SHP77 treated with DMSO at 0.1 percent for 48 hours (cell line): ENCODE measurements around the gene NEBL.

Source experiments
- DNase-seq: peaks from one replicate; lab custom pipeline; 2025; lab: John Stamatoyannopoulos, UW

Gene NEBL

DNA sequence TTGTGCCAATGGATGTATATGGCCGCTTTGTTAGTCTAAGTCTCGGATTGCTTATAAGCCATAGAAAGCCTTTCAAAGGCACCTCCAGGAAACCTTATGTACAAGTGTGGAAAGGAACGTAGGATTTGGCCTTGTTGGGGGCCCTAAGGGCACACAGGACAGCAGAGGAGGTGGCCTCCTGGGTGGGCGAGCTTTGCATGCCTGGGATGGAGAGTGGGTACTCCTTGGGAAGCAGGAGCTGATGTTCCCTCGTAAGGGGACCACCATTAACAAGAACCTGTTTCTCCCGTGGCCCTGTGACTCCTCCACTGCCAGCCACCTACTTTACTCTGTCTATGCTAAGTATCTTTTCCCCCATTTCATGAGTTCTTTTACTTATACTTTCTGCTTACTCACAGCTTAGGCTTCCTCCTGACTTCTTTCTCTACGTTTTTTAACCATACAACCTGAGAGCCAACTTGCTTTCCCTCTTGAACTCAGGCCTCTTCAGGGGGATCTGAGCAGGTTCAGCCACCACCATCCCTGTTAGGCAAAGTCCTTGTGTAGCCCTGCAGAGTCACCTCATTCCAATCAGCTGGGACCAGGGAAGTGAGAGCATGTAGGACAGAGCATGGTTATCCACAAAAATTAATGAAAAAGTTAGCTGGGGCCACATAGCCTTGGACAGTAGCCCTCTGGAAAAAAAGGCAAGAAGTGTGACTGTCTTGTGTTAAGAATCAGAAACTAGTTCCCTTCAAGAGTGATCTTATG lies 118.9 kb downstream of the NEBL start:
- DNase-seq = no peak

DNA sequence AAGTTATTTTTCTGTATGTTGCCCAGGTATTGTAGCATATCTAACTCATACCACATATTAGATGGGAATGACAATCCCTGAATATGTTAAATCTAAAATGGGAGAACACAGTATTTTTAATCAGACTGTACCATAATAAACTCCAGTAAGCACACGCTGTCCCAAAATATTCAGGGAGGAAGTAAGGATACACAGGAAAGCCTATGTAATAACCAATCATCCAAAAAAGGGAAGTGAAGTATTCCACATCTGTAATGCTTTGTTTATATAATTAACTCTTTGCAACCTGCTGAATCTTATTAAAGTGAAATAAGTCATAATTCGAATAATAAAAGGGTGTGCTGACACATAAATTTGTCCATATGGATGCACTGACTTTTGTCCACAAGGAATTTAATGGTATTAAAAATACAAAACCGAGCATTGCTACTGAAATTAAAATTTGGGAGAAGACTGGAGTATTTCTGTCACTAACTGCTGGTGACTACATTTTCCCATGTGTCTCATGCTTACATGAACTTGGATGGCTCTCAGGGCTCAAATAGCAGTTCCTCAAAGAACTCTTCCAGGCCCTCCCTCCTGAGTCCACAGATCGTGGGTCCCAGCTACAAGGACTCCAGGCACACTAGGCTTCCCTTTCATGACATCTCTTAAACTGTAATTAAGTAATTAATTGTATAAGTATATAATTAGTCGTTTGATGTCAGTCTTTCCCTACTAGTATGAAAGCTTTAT lies 120.6 kb downstream of the NEBL start:
- DNase-seq = no peak

DNA sequence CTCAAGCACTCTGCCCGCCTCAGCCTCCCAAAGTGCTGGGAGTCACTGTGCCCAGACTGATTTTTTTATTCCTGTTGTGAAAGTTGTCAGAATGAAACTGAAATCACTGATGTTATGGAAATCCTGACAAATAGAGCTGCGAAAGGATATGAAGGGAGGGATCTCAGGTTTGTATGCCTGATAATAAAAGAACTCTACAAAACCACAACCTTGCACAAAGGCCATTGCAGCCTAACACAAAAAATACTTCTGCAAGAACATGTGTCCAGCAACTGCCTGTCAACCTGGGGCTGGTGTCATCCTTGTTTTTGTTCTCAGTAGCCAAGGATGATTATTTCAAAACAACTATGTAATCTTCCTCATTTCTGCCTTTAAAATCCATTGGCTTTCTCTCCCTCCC lies 126.1 kb downstream of the NEBL start:
- no peak for DNase-seq

DNA sequence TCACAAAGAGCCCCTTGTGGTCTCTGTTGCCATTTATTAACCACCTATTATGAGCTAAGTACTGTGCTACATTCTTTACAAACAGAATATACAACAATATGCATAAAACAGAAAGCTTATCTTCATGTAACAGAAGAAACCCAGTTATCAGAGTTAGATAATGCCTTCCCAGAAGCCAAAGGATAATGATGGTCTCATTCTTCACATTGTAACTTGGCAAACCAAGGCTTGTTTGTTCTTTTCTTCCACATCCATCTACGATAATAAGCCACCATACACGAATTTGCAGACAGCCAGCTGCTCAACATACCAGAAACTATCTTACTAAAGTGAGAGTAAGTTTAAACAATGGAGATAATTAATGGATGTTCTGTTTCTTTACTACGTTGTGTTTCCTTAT lies 127.6 kb downstream of the NEBL start:
- DNase-seq = no peak

DNA sequence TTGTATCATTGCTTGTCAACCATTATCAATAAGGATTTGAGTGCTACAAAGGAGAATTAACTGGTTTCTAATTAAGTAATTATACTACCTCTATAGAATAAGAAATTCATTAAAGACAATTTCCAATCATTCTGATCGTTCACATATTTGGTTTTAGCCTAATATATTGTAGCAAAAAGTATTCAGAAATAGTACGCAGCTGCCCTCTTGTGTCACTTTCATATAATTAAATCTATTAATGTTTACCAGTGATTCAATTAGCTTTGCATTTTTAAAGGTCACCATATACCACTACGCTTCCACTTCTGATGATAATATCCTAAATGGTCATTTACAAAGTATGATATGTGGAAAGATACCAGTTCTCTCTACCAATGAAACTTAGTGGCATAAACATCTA lies 128.3 kb downstream of the NEBL start:
- no peak for DNase-seq

DNA sequence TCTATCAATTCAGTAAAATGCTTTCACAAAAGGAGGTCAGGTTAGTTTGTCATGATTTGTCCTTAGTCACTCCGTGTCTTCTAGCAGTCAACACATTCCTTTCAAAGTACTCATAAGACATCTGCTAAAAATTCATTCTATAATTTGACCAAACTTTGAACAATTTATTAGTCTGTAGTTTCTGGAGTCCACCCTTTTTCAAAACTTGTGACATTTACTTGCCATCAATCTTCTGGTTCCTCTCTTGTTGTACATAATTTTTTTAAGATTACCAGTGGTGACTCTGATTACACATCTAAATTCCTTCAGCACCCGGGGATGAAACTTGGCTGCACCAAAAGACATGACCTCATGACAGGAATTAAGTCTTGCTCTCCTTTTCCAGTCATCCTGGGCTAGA lies 130.1 kb downstream of the NEBL start:
- no peak for DNase-seq

DNA sequence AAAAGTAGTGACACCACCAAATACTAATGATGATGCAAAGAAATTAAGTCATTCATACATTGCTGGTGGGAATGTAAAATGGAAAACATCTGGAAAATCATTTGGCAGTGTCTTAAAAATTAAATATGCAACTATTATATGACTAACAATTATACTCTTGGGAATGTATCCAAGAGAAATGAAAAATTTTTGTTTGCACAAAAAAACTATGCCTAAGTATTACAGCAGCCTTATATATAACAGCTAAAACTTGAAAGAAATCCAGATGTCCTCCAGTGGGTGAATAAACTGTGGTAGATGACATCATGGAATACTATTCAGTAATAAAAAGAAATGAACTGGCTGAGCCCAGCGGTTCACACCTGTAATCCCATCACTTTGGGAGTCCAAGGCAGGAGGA lies 132.0 kb downstream of the NEBL start:
- DNase-seq = no peak

DNA sequence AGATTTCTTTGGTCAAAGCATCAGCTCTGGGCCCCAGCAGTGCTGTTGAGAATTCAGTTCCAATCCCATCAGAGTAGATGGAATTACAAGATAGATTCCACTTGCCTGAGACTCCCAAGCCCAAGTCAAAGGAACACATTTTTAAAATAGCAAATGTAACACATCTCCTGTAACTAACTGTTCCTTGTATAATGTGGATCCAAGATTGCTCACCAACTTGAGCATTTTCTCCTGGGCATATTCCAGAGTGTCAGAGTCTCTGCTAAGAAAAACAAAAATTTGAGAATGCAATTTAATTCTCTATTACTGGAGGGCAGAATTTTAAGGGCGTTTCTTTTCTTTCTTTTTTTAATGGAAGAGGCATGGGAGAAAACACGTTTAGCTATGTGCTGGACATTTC lies 136.7 kb downstream of the NEBL start:
- DNase-seq = no peak

DNA sequence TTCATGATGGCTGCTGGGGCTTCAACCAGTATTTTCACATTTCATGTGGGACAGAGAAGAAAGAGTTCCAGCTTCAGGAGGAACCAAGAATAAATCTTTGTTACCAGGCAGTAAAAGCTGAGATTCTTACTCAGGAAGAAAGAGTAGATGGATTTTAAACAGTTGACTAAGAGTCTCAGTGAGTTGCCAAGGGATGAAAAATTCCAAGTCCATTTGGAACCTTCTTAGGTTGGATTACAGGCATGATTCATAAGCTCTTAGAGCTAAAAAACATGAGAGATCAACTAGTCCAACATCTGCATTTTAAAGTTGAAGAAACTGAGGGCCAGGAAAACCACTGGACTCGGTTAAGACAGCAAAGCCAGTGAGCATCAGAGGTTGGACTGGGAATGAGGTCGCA lies 148.6 kb downstream of the NEBL start:
- no peak for DNase-seq

DNA sequence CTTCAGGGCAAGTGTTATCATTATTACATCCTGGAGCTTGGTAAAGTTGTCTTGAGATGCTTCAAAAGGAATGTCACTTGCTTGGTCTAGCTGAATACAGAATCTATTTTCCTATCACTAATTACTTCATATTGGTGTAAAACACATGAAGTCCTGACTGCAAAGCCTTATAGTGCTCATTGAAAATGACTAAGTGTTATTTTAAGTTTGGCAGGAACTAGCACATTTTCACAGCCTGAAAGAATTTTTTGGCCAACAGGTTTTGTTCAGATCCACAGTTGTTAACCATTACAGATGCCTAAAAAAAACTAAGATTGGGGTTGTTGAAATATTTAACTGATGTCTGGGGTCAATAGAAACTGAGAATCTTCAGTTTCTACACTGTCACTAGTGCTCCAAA lies 149.3 kb downstream of the NEBL start:
- no peak for DNase-seq

DNA sequence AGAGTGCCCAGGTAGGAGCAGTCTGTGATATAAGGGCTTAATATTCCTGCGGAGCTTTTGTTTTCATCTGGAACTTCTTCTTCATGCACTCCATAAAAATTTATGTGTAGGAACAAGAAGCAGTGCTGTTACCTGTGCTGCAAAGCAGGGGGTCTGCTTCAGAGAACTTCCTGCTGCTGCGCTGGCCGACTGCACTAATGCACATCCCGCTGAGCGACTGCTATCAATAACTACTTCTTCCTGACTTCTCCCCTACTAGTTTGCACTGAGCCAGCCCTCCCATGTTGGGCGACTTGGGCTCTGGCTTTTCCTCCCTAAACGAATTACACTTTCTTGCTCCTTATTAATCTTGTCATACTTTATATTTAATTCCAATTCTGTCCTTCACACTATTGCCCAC lies 150.3 kb downstream of the NEBL start:
- DNase-seq = no peak

DNA sequence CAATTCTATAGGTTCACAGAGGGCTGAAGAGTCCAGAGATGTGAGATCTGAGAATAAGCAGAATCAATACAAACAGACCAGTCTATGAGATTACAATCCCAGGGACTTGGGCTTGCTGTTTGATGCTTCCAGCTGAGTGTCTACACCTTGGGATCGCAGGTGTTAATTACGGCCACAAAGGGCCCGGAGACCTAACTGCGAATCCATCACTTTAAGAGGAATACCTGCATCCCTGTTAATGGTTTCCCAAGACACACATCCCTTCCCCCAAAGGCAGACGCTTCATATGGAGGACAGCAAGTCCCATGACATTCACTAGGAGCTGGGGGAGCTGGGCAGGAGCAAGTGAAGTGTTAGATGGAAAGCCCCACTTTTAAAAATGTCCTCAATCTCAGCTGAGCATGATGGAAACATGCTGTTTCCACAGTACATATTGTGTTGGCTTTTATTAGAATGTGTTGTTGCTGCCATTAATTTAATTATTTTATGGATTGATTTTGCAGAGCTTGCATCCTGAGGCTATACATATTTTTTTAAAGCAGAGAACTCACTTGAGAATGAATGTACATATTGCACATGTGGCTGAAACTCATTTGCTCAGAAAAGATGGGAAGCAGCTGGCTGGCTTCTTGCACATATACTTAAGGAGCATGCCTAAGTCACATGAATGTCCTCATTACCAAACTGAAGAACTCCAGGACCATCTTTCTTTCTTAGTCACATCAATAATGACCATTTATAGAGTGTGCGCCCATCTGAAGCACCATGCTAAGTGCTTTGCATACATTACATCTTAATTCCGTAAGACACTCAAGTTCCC lies 151.3 kb downstream of the NEBL start:
- no peak for DNase-seq

DNA sequence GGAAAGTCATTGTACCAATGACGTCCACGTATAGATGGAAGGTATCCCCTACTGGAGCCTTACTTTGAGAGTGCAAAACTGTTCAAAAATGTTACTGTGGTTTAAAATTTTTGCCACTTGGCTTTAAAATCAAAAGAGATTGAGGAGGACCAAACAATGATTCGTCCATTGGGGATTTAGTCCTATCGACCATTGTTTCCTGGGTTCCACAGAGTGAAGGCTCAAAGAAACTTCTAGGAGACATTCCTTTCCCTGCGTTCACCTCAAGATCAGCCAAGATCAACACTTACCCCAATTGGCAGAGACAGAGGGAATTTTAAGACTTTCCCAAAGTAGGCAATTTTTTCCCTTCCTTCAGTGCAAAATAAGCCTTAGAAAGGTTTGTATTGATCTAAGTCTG lies 152.3 kb downstream of the NEBL start:
- no peak for DNase-seq

DNA sequence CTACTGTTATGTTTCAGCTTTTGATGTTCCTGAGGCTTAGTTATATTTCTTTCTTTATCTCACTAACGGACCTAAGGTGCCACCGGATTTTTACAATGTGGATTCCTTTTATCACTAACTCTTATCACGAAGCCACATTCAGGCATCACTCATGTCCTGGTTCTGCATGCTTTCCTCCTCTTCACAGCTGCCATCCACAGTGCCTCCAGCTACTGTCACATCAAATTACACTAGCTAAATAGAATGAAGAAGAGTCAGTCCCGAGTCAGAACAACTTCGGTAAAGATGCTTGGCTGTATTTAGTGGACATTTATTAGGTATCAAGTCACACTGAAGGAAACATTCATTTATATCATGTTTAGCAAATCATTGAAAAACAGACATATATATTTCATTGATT lies 153.2 kb downstream of the NEBL start:
- no peak for DNase-seq

DNA sequence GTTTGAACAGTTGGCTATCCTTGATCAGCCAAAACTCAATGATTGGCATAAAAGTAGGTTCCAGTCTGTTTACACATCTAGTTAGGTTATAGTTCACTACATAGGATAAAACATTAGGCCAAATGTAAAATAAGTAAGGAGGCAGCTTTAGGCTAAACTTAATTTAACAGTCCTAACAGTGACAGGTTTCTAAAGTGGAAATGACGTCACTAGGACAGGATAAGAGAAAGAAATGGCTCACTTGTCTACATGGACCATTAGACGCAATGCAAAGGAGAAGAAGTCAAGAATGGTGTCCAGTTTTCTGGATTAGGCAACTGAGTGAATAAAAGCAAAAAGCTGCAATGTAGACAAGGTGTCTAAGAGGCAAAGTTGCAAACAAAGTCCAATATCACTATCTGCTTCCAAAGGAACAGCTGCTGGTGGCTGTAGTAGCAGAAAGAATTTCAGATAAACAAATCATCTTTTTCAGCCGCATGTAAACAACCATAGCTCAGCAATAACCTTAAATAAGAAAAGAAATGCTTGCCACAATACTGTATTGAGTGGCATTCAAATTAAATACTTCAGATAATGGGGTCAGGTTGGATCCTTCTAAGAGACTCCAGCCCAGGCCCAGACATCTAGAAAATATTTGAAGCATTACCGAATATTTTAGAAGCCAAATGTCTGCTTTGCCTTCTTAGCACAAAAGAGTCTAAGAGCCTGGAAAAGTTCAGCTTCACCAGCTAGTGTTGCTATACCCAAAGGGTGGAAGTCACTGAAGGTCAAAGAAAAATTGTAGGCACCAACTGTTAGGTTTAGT lies 154.2 kb downstream of the NEBL start:
- no peak for DNase-seq

DNA sequence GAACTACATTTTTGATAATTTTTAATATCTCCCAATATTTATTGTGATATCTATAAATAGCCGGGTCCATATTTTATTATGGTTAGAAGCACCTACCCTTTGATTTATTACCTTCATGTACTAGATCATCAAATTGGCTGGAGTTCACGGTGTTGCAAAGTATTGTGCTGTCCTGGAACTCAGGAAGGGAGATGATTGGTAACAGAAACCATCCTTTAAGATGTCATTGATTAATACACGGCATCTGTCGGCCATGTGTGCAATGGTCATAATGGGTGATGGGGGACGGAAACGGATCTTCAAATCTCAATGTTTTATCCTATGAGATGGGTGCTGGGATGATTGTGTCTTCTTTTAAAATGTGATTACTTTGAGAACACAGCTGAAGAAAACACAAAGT lies 157.0 kb downstream of the NEBL start:
- no peak for DNase-seq

DNA sequence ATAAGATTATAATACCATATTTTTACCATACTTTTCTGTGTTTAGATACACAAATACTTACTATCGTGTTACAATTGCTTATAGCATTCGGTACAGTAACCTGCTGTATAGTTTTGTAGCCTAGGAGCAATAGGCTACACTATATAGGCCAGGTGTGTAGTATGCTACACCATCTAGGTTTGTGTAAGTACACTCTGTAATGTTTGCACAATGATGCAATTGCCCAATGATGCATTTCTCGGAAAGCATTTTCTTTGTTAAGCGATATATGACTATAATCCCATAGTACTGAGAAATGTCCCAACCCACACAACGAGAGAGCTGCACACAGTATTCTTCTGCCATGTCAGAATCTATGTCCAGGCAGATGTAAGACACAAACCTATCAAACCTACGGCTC lies 160.0 kb downstream of the NEBL start:
- peak; percentile 49 for DNase-seq
